GM21528 (cell line): Measurements from ENCODE around the gene MGAM2.
"Not testable (repeated sequence)": the region's sequence is repeated elsewhere in the genome, so short reads cannot be mapped to it uniquely, and the experiment has no call there.

Experiments used
- ATAC-seq: cut with Tn5 transposase; IDR thresholded peaks from one replicate; pipeline ENCODE4 v1.9.1; 2021; ENCODE audit warnings: mild to moderate bottlenecking, moderate library complexity; ENCODE audit not compliant: unreplicated experiment, low FRiP score

The MGAM2 gene

DNA sequence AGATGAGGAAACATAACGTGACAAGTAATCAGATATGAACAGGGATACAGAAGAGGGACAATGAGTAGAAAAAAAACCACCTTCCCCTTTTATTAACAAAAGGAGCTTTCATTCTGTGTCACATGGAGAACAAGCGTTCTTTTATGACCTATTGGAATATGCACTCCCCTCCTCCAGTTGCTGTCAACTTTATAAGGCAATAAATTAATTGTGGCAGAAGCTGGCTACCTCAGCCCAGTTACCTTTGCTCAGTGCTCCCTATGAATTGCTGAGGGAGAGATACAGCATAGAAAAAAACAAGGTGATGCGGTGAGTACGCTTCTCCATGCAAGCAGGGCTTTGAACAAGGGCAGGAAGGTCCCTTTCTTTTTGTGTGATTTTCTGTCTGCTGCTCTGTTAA is at the start of gene MGAM2:
TSS of gene MGAM2 (plus strand) at position 220 of the 400 bp plus-strand sequence. CDS start 5,156 bp downstream, outside the sequence.
- no peak for ATAC-seq

DNA sequence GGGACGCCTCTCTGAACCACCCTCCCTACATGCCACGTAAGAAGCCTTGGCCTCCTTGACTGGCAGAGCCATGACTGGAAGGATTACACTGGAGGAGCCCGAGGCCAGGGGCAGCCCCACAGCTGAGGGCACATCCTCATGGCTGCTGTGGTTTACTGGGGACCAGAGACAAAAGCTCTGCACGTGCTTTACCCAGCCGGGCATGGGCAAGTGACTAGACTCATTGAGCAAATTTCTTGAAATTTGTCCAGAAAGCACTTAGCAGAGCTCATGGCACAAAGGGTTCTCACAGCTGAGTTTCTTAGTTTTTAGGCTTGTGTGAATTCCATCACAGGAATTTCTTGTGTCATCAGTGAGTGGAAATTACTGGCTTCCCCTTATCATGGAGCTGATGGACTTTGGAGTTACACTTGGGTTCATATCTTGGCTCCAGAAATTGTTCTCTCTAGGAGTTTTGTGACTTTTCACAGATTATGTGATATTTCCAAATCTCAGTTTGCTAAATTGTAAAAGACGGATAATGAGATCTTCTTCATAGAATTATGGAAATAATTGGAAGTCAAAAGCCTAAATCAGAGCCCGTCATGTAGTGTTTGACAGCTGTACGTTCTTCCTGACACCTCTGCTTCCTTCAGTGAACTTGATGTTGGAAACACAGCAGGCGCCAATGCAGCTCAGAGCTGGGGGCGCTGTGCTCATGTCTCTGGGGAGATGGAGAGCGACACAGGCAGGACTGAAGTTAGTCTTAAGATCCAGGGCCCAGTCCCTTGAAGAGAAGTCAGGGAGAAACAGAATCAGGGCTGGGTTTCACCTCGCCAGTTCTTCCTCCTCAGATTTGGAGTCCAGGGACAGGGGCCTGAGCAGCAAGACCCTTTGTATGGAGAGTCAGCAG is 47.7 kb upstream of the MGAM2 start:
- no peak for ATAC-seq

DNA sequence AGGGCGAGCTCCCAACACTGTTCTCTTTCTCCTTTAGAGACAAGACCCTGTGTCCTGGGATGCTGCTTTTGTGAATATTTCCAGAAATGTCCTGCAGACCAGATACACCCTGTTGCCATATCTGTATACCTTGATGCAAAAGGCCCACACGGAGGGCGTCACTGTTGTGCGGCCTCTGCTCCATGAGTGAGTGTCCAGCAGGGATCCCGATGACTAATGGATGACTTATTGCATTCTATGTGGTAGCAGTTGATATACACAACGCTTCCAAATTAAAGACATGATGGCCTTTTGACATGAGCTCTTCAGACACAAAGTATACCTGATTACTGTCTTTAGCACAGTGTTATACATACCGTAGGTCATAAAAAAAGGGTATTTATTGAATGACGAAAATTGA is 45.0 kb upstream of the MGAM2 start:
- no peak for ATAC-seq

DNA sequence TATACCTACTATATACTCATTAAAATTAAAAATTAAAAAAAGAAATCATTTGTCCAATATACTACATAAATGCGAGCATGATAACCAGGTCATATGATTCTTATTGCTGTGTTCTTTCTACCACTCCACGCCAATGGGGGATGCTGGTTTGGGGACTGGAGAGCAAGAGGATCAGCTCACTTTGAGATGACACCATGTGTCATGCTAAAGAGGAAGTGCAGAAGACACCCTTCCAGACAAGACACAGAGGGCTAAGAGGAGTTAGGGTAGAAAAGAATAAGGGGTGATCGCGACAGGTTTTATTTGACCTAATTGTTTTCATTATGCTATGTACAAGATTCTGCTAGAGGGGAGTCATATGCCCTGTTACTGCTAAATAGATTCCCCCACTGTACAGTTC is 33.8 kb upstream of the MGAM2 start:
- ATAC-seq: no peak

DNA sequence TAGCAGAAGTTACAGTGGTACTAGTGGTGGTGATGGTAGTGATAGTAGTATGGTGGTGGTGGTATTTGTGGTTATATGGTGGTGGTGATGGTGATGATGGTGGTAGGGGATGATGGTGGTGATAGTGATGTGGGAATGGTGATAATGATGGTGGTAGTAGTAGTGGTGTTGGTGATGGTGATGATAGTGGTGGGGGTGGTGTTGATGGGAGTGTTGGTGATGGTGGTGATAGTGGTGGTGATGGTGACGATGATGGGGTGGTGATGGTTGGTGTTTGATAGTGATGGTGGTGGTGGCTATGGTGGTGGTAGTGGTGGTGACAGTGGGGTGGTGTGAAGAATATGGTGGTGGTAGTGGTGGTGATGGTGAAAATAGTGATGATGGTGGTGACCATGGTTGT is 27.9 kb upstream of the MGAM2 start:
- ATAC-seq: no peak

DNA sequence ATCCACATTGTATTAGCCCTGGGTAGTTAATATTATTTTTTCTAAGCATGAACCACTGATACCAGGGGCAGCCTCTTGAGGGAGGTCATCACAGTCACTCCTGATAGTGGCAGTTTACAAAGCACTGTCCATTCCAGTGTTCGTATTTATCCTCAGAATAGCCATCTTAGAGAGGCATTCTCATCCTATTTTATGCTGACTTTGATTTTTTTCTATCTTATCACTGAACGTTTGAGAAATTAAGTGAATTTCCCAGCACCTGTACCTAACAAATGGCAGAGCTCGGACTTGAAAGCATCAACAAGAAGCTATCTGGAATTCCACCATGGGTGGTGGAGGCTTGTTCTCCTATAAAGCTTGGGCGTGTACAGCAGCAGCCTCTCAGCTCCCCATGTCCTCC is 26.1 kb upstream of the MGAM2 start:
- no peak for ATAC-seq

DNA sequence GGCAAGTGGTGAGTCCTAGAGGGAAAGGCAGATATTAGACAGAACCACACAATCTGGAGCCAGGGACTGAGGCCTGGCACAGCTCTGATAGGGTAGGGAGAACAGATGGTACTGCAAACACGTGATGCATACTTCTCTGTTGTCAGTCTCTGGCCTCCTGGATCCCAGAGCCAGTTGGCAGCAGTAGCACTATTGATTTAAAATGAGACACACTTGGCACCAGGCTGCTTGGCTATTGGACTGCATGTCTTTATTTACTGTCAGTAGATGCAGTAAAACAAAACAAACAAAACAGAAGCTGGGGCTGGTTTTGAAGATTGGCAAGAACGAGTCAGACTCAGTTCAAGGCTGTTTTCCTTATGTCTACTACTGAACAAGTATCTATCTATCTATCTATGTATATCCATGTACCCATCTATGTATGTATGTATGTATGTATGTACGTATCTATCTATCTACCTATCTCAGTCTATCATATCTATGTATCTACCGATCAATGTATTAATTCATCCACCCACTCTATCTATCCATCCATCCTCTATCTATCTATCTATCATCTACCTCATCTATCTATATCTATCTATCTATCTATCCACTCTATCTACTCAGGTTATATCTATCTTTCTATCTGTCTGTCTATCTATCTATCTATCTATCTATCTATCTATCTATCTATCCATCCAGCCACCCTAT is 23.4 kb upstream of the MGAM2 start:
- ATAC-seq: no peak

DNA sequence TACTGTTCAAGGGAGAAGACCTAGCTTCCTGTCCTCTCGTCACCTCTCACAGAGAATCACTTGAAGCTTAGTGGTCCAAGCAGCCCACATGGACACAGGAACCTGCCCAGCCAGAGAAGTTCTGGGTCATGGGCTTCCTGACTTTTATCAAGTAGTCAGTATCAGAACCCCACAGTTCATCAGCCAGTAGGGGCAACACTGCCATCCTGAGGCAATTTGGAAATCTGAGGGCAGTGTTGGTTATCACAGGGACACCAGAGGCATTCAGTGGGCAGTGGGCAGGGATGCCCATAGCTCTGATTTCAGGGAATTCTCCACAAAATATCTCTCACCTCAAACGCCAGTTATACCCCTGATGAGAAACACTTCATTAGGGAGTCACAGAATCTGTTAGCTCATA is 22.5 kb upstream of the MGAM2 start:
- no peak for ATAC-seq

DNA sequence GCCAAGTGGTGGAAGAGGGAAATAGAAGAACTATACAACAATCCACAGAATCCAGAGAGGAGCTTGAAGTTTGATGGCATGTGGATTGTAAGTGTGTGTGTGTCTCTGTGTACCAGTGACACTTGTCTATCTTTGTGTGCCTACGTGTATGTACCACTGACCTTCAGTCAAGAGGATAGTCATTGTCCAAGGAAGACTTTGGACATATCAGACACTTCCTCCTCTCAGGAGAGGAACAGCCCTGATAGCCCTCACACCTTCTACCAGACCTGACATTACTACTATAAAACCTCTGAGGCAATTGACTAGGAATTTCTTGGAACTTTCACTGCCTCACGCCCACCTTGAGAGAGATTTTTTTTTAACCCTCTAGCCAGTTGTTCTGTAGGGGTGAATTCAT is 19.6 kb upstream of the MGAM2 start:
- ATAC-seq: no peak

DNA sequence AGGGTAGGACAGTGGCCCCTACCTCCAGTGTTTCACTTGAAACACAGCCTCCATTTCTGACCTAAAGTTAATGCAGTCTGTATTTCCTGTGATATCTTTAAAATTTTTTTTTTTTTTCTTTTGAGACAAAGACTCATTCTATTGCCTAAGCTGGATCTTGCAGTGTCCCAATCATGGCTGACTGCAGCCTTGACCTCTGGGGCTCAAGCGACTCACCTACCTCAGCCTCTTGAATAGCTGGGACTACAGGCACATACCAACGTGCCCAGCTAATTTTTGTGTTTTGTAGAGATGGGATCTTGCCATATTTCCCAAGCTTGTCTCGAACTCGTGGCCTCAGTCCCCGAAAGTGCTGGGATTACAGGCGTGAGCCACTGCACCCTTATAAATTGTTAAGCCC is 16.7 kb upstream of the MGAM2 start:
- no peak for ATAC-seq

DNA sequence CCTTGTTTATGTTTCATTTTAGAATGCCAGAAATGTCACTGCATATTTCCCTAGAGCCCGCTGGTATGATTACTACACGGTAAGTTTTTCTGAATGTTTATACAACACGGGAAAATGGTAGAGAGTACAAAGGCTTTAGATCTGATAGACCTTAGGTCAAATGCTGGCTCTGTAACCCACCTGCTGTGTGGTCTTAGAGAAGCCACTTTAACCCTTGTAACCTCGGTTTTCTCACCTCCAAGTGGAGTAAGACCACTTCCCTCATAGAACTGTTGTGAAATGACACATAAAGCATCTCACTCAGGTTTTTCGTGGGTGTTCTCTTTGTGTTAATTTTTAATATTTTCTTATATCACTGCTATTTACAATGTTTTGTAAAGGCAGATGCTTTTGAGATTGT is 13.9 kb upstream of the MGAM2 start:
- ATAC-seq: no peak

DNA sequence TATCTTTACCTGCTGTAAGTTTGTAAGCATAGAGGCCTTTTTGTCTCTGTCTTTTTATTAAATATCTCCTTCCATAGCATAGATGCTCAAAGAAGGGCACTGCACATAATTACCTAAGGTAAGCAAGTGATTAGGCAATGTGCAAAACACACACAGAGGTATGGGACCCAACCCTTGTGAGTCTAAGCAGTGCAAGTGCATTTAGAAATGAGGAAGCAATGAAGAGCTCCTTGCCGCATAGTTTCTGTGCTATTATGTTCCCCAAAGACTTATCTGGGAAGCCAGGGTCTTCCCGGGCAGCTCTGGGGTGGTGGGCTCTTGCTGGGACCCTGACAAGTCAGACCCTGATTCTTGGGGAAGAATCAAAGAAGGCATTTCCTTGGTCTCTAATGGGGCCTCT is 13.5 kb upstream of the MGAM2 start:
- no peak for ATAC-seq

DNA sequence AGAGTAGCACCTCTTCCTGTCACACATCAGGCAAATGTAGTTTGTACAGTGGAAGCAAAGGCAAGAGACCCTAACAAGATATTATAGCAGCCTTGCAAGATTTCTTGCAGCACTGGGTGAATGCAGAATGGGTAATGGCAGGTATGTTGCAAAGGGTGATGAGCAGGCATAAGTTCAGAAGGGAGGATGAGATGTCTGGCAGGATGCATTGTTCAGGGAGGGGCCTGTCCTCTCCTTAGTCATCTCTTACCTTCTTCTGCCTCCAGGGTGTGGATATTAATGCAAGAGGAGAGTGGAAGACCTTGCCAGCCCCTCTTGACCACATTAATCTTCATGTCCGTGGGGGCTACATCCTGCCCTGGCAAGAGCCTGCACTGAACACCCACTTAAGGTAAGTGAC is 12.2 kb upstream of the MGAM2 start:
- not testable (repeated sequence) for ATAC-seq

DNA sequence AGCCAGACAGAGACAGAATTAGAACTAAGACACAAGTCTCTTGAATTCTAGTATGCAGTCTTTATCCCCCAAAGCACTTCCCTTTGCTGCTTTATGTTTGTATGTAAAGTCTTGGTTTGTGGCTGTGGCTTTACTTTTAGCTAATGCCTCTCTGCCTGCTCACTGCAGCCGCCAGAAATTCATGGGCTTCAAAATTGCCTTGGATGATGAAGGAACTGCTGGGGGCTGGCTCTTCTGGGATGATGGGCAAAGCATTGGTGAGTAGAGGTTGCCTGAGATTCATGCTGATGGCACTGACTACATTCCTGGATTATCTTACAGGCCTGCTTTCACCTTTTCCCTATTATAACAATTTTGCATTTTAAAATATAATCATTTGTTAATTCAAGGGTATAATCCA is 10.9 kb upstream of the MGAM2 start:
- ATAC-seq: no peak

DNA sequence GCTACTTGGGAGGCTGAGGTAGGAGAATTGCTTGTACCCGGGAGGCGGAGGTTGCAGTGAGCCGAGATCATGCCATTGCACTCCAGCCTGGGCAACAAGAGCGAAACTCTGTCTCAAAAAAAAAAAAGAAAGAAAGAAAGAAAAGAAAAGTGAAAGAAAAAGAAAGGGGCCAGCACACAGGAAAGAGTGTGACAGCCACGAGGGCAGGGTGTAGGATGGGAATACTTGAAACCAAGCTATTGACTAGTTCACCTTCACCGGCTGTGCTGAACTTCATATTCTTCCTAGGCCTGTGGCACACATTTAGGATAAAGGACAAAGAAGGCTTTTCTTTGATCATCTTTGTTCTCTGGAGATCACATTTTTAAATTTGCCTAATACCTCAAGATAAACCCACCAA is 9.7 kb upstream of the MGAM2 start:
- ATAC-seq: not testable (repeated sequence)

DNA sequence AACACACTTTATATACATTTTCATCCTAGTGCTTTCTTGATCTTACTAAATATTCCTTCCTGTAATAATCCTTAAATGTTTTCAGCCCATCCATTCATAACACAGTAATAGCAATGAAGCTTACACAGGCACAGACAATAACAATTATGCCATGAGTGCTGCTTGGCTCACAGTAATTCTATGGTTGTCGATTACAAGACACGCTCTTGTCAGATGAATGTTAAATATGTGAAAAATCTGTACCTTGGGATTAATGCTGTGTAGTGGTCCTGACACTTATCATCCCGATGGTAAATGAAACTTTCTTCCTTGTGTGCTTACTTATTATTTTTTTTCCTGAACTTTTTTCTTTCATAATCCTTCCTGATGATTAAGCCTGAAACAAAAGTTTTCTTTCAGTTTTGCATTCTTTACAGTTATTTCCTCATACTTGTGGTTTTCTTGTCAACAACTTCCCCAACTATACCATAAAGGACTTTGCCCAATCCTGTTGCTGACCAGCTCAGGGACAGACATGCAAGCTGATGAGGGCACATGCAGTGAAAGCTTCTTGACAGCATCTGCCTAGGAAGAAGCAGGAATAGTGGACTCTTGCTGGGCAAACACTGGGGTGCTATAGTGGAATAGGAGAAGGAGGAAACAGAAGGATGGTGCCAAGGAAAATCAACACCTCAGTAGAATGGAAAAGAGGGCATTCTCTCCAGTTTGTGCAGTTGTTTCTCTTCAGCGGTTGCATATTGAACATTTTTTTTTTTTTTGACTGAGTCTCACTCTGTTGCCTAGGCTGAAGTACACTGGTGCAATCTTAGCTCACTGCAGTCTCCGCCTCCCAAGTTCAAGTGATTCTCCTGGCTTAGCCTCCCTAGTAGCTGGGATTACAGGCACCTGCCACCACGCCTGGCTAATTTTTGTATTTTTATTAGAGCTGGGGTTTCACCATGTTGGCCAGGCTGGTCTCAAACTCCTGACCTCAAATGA is 6.7 kb upstream of the MGAM2 start:
- ATAC-seq: no peak

DNA sequence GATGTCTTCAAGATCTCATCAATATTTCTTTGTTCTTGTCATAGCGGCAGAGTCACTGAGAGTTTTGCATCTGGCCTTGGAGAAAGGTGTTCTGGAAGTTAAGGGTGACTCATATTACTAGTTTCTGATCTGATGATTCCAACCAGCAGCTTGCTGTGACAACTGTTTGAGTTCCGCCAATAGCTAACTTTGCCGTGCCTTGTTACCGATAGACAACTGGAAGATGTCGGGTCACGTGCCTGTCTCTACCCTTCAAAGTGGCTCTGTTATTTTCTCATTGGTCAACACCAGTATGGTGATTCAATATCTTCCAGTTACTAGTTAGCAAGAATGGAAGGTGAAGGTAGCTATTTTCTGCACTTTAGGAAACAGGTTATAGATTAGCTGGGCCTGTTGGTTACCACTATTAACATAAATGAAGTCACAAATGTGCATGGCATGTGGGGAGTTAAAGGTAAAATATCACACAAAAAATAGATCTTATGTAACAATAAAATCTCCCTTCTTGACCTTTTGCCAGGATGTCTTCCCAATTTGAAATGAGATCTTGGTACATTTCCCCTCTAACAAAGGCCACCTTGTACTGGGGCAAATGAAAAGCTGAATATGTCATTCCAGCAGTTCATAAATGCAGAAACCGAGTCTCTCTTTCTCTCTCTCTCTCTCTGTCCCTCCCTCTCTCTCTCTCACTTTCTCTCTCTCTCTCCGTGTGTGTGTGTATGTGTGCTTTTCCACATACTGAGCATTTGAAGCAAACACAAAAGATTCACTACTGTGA is 2.6 kb upstream of the MGAM2 start:
- ATAC-seq: no peak

DNA sequence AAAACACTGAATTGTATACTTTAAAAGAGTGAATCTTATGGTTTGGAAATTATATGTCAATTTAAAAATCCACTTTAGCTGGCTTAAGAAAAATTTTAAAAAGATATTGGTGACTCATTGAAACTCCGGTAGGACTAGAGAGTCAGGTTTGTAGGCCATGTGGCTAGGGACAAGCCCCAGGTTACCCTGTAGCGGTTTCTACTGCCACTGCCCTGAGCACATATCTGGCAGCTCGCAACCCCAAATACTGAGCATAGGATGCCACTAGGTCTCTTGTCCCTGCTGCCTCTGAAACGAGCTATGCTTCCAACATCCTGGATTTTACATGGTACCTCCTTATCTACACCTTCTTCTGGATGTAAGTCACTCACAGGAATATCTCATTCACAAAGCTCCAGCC is 1.4 kb upstream of the MGAM2 start:
- ATAC-seq: no peak

DNA sequence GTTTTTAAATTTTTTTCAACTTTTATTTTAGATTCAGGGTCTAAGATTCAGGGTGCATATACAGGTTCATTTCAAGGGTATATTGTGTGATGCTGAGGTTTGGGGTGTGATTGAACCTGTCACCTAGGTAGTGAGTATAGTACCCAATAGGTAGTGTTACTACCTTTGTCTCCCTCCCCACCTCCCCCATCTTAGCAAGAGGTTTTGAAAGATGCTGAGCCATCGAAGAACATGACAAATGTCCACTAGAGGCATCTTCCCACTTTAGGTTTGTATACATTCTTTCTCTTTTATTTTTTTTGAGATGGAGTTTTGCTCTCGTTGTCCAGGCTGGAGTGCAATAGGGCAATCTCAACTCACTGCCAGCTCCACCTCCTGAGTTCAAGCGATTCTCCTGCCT is 880 bp upstream of the MGAM2 start:
- ATAC-seq: no peak

DNA sequence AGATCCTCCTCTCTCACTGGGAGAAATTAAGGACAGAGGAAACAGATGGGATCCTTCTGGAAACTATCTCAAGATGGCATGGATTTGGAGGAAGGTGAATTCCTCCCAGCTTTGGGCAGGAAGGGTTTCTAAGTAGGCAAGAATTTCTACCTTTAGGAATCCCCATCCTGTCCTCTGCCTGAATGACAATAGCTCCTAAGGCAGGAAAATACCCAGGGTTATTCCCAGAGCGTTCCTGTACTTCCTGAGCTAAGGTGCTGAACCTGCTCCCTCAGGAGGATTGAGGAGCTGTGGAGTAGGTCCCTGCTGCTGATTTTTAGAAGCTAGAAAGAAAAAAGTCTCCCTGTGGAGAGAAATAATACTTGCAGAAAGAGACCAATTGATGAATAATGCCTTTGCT is 568 bp downstream of the MGAM2 start:
- ATAC-seq: no peak
